ENCODE measurements around the gene GMPS.
"Not testable (repeated sequence)": the region's sequence is repeated elsewhere in the genome, so short reads cannot be mapped to it uniquely, and the experiment has no call there.

Gene GMPS

DNA sequence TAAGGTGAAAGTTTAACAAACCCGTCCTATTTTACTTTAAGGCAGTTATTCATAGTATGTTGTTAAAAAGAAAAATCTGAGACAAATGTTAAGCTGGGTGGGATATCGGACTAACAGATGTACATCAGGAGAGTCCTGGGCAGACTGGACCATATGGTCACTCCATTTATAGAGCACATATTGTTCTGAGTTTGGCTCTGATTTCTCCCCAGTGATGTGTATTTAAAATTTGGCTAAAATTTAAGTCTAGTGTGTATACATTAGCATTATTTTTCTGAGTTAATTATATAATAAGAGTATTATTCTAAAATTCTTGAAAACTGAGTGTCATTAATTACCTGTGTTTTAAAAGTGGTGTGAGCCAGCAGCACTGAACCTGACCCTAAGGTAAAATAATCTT lies 6.1 kb downstream of the GMPS start:
- H3K4me3 ChIP-seq (ENCODE audit: control insufficient read depth, low read depth, low read length) = no peak overlapping the region
- no peak for DNase-seq (ENCODE audit: low read depth)
- TF ChIP-seq, protein P1, sequence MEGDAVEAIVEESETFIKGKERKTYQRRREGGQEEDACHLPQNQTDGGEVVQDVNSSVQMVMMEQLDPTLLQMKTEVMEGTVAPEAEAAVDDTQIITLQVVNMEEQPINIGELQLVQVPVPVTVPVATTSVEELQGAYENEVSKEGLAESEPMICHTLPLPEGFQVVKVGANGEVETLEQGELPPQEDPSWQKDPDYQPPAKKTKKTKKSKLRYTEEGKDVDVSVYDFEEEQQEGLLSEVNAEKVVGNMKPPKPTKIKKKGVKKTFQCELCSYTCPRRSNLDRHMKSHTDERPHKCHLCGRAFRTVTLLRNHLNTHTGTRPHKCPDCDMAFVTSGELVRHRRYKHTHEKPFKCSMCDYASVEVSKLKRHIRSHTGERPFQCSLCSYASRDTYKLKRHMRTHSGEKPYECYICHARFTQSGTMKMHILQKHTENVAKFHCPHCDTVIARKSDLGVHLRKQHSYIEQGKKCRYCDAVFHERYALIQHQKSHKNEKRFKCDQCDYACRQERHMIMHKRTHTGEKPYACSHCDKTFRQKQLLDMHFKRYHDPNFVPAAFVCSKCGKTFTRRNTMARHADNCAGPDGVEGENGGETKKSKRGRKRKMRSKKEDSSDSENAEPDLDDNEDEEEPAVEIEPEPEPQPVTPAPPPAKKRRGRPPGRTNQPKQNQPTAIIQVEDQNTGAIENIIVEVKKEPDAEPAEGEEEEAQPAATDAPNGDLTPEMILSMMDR (IDR thresholded peaks at IDR 0.05; ENCODE audit: control insufficient read depth, insufficient read depth, low read depth, low read length, missing control alignments) = no peak

DNA sequence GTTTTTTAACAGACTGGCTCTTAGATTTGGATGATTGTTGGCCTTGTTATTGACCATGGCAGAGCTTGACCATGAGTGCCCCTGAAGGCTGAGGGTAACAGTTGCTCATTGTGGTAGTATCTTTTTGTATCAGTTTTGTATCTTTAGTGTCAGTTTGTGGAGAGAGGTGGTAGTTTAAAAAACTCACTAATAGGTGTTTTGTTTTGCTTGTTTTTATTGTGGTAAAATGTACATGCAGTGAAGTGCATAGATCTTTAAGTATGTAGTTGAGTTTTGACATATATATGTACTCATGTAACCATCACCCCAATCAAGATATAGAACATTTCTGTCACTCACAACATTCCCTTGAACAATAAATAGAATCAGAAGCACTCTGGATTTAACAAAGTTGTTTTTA lies 9.8 kb downstream of the GMPS start:
- no peak overlapping the region for H3K4me3 ChIP-seq (ENCODE audit: control insufficient read depth, low read depth, low read length)
- TF ChIP-seq, protein P1 (IDR thresholded peaks at IDR 0.05; ENCODE audit: control insufficient read depth, insufficient read depth, low read depth, low read length, missing control alignments) = no peak
- DNase-seq (ENCODE audit: low read depth) = no peak

- TF ChIP-seq, protein P1 (IDR thresholded peaks at IDR 0.05; ENCODE audit: control insufficient read depth, insufficient read depth, low read depth, low read length, missing control alignments) = no peak
- H3K4me3 ChIP-seq (ENCODE audit: control insufficient read depth, low read depth, low read length) = no peak overlapping the region
- DNase-seq (ENCODE audit: low read depth) = no peak
Measured at GRCh38 chr3:155884292-155884691, 13.8 kb downstream of the GMPS start.

- TF ChIP-seq, protein P1 (IDR thresholded peaks at IDR 0.05; ENCODE audit: control insufficient read depth, insufficient read depth, low read depth, low read length, missing control alignments) = no peak
- no peak overlapping the region for H3K4me3 ChIP-seq (ENCODE audit: control insufficient read depth, low read depth, low read length)
- no peak for DNase-seq (ENCODE audit: low read depth)
Measured at GRCh38 chr3:155885292-155885691, 14.8 kb downstream of the GMPS start.

- DNase-seq (ENCODE audit: low read depth); H3K4me3 ChIP-seq (ENCODE audit: control insufficient read depth, low read depth, low read length): not testable (repeated sequence)
Measured at GRCh38 chr3:155886348-155886747, 15.9 kb downstream of the GMPS start.

DNA sequence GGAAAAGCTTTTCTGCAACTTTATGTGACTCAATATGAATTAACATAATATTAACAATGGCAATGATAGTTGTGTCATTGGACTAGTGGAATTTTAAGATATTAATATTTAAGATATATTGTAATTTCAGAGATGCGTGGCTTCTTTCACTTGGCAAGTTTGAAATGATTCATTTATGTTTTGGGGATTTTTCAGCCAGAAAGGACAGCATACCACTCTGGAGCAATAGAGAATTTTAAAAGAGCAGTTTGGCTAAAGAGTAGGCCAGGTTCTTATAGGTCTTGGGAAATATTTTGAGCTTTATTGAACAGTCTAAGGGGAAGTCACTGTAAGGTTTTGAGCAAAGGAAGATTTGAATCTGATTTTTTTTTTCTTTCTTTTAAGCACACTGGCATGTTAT lies 16.5 kb downstream of the GMPS start:
- TF ChIP-seq, protein P1 (IDR thresholded peaks at IDR 0.05; ENCODE audit: control insufficient read depth, insufficient read depth, low read depth, low read length, missing control alignments) = no peak
- H3K4me3 ChIP-seq (ENCODE audit: control insufficient read depth, low read depth, low read length) = no peak overlapping the region
- no peak for DNase-seq (ENCODE audit: low read depth)

GRCh38 chr3:155889212-155889611 lies 18.8 kb downstream of the GMPS start:
- TF ChIP-seq, protein P1 (IDR thresholded peaks at IDR 0.05; ENCODE audit: control insufficient read depth, insufficient read depth, low read depth, low read length, missing control alignments) = no peak
- no peak overlapping the region for H3K4me3 ChIP-seq (ENCODE audit: control insufficient read depth, low read depth, low read length)
- DNase-seq (ENCODE audit: low read depth) = no peak

Measured in AG09309 (cell line).